ENCODE results near the gene FBXO42.

The FBXO42 gene

GRCh38 chr1:16351994-16352841, at the start of gene FBXO42:
Gene FBXO42 (minus strand): TSS chr1:16352480. CDS start chr1:16315418, 37,062 bp downstream.
- DNase-seq (ENCODE audit: insufficient read length, low spot score) = peak; percentile 88
- FAIRE-seq = peak; percentile 86

- no peak for DNase-seq (ENCODE audit: insufficient read length, low spot score)
- no peak for FAIRE-seq
These were observed 46.2 kb upstream of the FBXO42 start for GRCh38 chr1:16398371-16398953.

- FAIRE-seq (no peak), DNase-seq (ENCODE audit: insufficient read length, low spot score) (no peak)
These were observed 44.8 kb upstream of the FBXO42 start for GRCh38 chr1:16397120-16397519.

- FAIRE-seq = peak; percentile 26
These were observed 44.3 kb upstream of the FBXO42 start for GRCh38 chr1:16396591-16396990.

GRCh38 chr1:16394977-16395376, 42.7 kb upstream of the FBXO42 start:
- FAIRE-seq = no peak
- no peak for DNase-seq (ENCODE audit: insufficient read length, low spot score)

More at GRCh38 chr1:16396591-16396990, 44.3 kb upstream of the FBXO42 start:
- peak; percentile 76 for DNase-seq (ENCODE audit: insufficient read length, low spot score)

- DNase-seq (ENCODE audit: insufficient read length, low spot score) (no peak), FAIRE-seq (no peak)
These were observed 41.6 kb upstream of the FBXO42 start for GRCh38 chr1:16393570-16394521.

- DNase-seq (ENCODE audit: insufficient read length, low spot score) = no peak
- FAIRE-seq = no peak
These were observed 40.7 kb upstream of the FBXO42 start for GRCh38 chr1:16392740-16393569.

GRCh38 chr1:16391411-16391810, 39.1 kb upstream of the FBXO42 start:
- DNase-seq (ENCODE audit: insufficient read length, low spot score) = no peak
- FAIRE-seq = no peak

- no peak for FAIRE-seq
- no peak for DNase-seq (ENCODE audit: insufficient read length, low spot score)
These were observed 35.2 kb upstream of the FBXO42 start for GRCh38 chr1:16387201-16388188.

- no peak for FAIRE-seq
These were observed 34.3 kb upstream of the FBXO42 start for GRCh38 chr1:16386454-16387113.

GRCh38 chr1:16385659-16386453, 33.6 kb upstream of the FBXO42 start:
- FAIRE-seq = no peak
- no peak for DNase-seq (ENCODE audit: insufficient read length, low spot score)

More at GRCh38 chr1:16386454-16387113, 34.3 kb upstream of the FBXO42 start:
- DNase-seq (ENCODE audit: insufficient read length, low spot score) = peak; percentile 70

- no peak for DNase-seq (ENCODE audit: insufficient read length, low spot score)
- no peak for FAIRE-seq
These were observed 31.6 kb upstream of the FBXO42 start for GRCh38 chr1:16383888-16384287.

GRCh38 chr1:16380868-16381267, 28.6 kb upstream of the FBXO42 start:
- DNase-seq (ENCODE audit: insufficient read length, low spot score) = no peak
- FAIRE-seq = no peak

- DNase-seq (ENCODE audit: insufficient read length, low spot score) (no peak), FAIRE-seq (no peak)
These were observed 26.2 kb upstream of the FBXO42 start for GRCh38 chr1:16378443-16378842.

- DNase-seq (ENCODE audit: insufficient read length, low spot score) (no peak), FAIRE-seq (no peak)
These were observed 24.7 kb upstream of the FBXO42 start for GRCh38 chr1:16376971-16377370.

GRCh38 chr1:16375521-16376340, 23.5 kb upstream of the FBXO42 start:
- DNase-seq (ENCODE audit: insufficient read length, low spot score) = no peak
- FAIRE-seq = no peak

GRCh38 chr1:16374266-16374665, 22.0 kb upstream of the FBXO42 start:
- FAIRE-seq (no peak), DNase-seq (ENCODE audit: insufficient read length, low spot score) (no peak)

Measured in HTR-8/SVneo (cell line).